Neural cell (in vitro differentiated cells): ENCODE measurements around the gene ZC3H8. TPM values are rescaled to one million over a fixed set of nuclear protein-coding genes. Genes with fewer than 3 reads are reported as not detected.

Source experiments
- H2AFZ ChIP-seq: fragments of 200-600, 300-800 bp; sonication (generic), shearing (Covaris generic); 2 replicates; pipeline ENCODE4 v1.6.0; 2014; ENCODE audit warnings: low read depth, mild to moderate bottlenecking, antibody characterized with exemption, low read length, moderate library complexity
- H3F3A ChIP-seq: fragments of 200-600 bp; shearing (Covaris generic); 2 replicates; pipeline ENCODE4 v1.6.1; 2016; ENCODE audit warnings: mild to moderate bottlenecking, moderate library complexity, mixed read lengths, antibody characterized with exemption, low read length; ENCODE audit not compliant: insufficient read depth, poor library complexity, severe bottlenecking
- H3K27ac ChIP-seq: fragments of 200-600, 300-800 bp; sonication (generic), shearing (Covaris generic); 2 replicates; pipeline ENCODE4 v1.5.1; 2014; ENCODE audit warnings: mild to moderate bottlenecking, low read length, moderate library complexity
- H3K27me3 ChIP-seq: fragments of 300-800, 200-600 bp; sonication (generic), shearing (Covaris generic); 2 replicates; pipeline ENCODE4 v1.6.0; 2014; ENCODE audit warnings: mild to moderate bottlenecking, low read depth, low read length, moderate library complexity; ENCODE audit not compliant: insufficient read depth
- H3K36me3 ChIP-seq: fragments of 300-800, 200-600 bp; sonication (generic), shearing (Covaris generic); 2 replicates; pipeline ENCODE4 v1.5.1; 2014; ENCODE audit warnings: mild to moderate bottlenecking, antibody characterized with exemption, low read length, moderate library complexity; ENCODE audit not compliant: insufficient read depth
- H3K4me2 ChIP-seq: fragments of 300-800, 200-600 bp; sonication (generic), shearing (Covaris generic); 2 replicates; pipeline ENCODE4 v1.6.0; 2014; ENCODE audit warnings: mild to moderate bottlenecking, low read length
- H3K4me3 ChIP-seq: fragments of 300-800, 200-600 bp; sonication (generic), shearing (Covaris generic); 2 replicates; pipeline ENCODE4 v1.5.1; 2014; ENCODE audit warnings: mild to moderate bottlenecking, low read length, moderate library complexity
- H3K79me2 ChIP-seq: fragments of 200-600 bp; shearing (Covaris generic); replicated peaks from 2 replicates; pipeline ENCODE4 v1.6.0; 2014; ENCODE audit warnings: mild to moderate bottlenecking, low read length, moderate library complexity; ENCODE audit not compliant: insufficient read depth
- H3K9ac ChIP-seq: fragments of 300-800, 200-600 bp; sonication (generic), shearing (Covaris generic); 2 replicates; pipeline ENCODE4 v1.6.1; 2016; ENCODE audit warnings: mild to moderate bottlenecking, low read length, mixed read lengths
- H3K9me2 ChIP-seq: fragments of 200-600 bp; shearing (Covaris generic); 2 replicates; pipeline ENCODE4 v1.6.1; 2016; ENCODE audit warnings: mild to moderate bottlenecking, low read length, mixed read lengths; ENCODE audit not compliant: insufficient read depth
- H3K9me3 ChIP-seq: fragments of 200-600, 300-800 bp; sonication (generic), shearing (Covaris generic); 2 replicates; pipeline ENCODE4 v1.6.1; 2016; ENCODE audit warnings: mild to moderate bottlenecking, mixed run types, low read length, moderate library complexity, mixed read lengths
- H4K20me1 ChIP-seq: fragments of 200-600 bp; shearing (Covaris generic); 2 replicates; pipeline ENCODE4 v1.6.1; 2016; ENCODE audit warnings: mild to moderate bottlenecking, mixed run types; ENCODE audit not compliant: insufficient read depth
- polyA plus RNA-seq: library from polyadenylated mRNA; depleted of rRNA; stranded (reverse); fragments of >200 nt; gene quantifications from 2 replicates; pipeline ENCODE4 v1.2.3, GENCODE V29; 2014
- TF ChIP-seq, protein P1 (sequence below): IDR thresholded peaks from 2 replicates; pipeline ENCODE4 v1.6.1; 2012; ENCODE audit warnings: borderline replicate concordance

ZC3H8 gene
- polyA plus RNA-seq, 1 donor from 2014 or later = 26.5 TPM

- no peaks in the 10 kb centered on the region for H3K79me2 ChIP-seq
- no peak overlapping the region for H2AFZ ChIP-seq
- no peak overlapping the region for H3K9ac ChIP-seq
- no peaks in the 10 kb centered on the region for H3K36me3 ChIP-seq
- TF ChIP-seq, protein P1, sequence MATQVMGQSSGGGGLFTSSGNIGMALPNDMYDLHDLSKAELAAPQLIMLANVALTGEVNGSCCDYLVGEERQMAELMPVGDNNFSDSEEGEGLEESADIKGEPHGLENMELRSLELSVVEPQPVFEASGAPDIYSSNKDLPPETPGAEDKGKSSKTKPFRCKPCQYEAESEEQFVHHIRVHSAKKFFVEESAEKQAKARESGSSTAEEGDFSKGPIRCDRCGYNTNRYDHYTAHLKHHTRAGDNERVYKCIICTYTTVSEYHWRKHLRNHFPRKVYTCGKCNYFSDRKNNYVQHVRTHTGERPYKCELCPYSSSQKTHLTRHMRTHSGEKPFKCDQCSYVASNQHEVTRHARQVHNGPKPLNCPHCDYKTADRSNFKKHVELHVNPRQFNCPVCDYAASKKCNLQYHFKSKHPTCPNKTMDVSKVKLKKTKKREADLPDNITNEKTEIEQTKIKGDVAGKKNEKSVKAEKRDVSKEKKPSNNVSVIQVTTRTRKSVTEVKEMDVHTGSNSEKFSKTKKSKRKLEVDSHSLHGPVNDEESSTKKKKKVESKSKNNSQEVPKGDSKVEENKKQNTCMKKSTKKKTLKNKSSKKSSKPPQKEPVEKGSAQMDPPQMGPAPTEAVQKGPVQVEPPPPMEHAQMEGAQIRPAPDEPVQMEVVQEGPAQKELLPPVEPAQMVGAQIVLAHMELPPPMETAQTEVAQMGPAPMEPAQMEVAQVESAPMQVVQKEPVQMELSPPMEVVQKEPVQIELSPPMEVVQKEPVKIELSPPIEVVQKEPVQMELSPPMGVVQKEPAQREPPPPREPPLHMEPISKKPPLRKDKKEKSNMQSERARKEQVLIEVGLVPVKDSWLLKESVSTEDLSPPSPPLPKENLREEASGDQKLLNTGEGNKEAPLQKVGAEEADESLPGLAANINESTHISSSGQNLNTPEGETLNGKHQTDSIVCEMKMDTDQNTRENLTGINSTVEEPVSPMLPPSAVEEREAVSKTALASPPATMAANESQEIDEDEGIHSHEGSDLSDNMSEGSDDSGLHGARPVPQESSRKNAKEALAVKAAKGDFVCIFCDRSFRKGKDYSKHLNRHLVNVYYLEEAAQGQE = no peak
- no peaks in the 10 kb centered on the region for H3K9me3 ChIP-seq
- H3K27me3 ChIP-seq = no peaks in the 10 kb centered on the region
- no peaks in the 10 kb centered on the region for H3K9me2 ChIP-seq
- H4K20me1 ChIP-seq = no peaks in the 10 kb centered on the region
- no peaks in the 10 kb centered on the region for H3F3A ChIP-seq
- H3K27ac ChIP-seq = no peak overlapping the region
- H3K4me3 ChIP-seq = no peak overlapping the region
- H3K4me2 ChIP-seq = no peak overlapping the region
Measured at GRCh38 chr2:112162341-112162740, 92.5 kb downstream of the ZC3H8 start.

Other genes with a start within 250 kb of the ZC3H8 start
- 9.5 and 12.8 TPM in 2 replicates for gene TMEM87B, start 199.8 kb downstream of the ZC3H8 start, polyA plus RNA-seq
- gene FBLN7, start 116.7 kb downstream of the ZC3H8 start, polyA plus RNA-seq = 0.50 TPM in 1 of 2 replicates, not detected in the other
- gene ZC3H6, start 20.6 kb upstream of the ZC3H8 start, polyA plus RNA-seq = 6.1 and 6.8 TPM in 2 replicates
- 6.8 and 12.0 TPM in 2 replicates for gene RGPD8, start 178.6 kb upstream of the ZC3H8 start, polyA plus RNA-seq
- gene TTL, start 227.1 kb upstream of the ZC3H8 start, polyA plus RNA-seq = 48.2 and 53.8 TPM in 2 replicates